Measurements from ENCODE around the gene TFDP1.

DNA sequence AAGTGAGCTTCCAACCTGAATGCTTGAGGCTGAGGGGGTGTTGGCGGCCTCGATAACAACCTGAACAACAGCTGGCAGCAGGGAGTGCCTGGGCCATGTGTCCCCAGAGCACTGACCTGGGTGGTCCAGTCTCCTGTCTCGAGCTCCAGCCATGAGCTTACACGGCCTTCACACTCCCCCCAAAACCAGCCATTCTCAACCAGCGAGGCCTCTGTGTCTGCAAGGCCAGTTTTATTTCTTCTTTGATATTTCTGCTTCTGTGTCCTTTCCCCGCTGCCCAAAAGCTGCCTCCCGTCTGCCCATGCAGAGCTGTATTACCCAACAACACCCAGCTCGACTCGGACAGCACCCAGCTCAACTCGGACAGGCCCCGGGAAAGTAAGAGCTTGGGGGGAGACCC is 32.5 kb upstream of the TFDP1 start:
- TF ChIP-seq, protein P1, sequence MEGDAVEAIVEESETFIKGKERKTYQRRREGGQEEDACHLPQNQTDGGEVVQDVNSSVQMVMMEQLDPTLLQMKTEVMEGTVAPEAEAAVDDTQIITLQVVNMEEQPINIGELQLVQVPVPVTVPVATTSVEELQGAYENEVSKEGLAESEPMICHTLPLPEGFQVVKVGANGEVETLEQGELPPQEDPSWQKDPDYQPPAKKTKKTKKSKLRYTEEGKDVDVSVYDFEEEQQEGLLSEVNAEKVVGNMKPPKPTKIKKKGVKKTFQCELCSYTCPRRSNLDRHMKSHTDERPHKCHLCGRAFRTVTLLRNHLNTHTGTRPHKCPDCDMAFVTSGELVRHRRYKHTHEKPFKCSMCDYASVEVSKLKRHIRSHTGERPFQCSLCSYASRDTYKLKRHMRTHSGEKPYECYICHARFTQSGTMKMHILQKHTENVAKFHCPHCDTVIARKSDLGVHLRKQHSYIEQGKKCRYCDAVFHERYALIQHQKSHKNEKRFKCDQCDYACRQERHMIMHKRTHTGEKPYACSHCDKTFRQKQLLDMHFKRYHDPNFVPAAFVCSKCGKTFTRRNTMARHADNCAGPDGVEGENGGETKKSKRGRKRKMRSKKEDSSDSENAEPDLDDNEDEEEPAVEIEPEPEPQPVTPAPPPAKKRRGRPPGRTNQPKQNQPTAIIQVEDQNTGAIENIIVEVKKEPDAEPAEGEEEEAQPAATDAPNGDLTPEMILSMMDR (IDR thresholded peaks at IDR 0.05 in 8 of 11, conservative IDR thresholded peaks at IDR 0.05 in 3 of 11) = no peak
- no peak for TF ChIP-seq POLR2AphosphoS5 (IDR thresholded peaks at IDR 0.05)
- no peak for TF ChIP-seq POLR2A (IDR thresholded peaks at IDR 0.05)

Data from spleen (tissue), 7 donors.